ENCODE data around the gene TTC5.

TTC5 gene

DNA sequence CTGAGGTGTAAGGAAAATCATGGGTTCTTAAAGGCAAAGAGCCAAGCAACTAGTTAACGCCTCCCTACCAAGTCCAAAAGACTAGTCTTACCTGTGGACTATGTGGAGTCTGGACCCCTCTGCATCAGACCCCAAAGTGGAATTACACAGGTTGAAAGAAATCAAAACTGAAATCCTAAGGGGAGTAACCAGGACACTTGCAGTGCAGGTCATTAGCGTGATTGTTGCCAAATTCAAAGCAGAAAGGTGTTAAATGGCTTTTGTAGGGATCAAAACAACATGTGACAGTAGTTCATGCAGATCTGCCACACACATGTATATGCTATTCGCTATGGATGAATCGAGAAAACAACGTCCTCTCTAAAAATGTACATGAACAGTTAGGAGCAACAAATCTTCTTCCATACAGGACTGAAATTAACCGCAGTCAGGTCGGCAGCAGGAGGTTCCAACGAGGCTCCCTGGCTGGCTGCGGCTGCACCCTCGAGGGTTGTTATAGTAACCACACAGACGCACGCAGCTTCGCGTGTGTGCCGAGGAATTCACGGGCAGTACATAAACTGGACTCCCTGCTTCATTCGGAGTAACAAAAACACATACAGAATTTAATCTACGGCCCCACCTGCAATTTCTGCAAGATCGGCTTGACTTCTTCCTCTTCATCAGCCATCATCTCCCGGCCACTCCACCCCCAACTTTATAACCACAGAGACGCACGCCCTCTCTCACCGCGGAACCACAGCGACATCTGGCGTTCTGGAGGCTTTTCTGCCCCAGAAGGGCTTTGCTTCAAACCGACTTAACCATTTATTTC is at the start of gene TTC5 (continued):
- TF ChIP-seq, protein P1, sequence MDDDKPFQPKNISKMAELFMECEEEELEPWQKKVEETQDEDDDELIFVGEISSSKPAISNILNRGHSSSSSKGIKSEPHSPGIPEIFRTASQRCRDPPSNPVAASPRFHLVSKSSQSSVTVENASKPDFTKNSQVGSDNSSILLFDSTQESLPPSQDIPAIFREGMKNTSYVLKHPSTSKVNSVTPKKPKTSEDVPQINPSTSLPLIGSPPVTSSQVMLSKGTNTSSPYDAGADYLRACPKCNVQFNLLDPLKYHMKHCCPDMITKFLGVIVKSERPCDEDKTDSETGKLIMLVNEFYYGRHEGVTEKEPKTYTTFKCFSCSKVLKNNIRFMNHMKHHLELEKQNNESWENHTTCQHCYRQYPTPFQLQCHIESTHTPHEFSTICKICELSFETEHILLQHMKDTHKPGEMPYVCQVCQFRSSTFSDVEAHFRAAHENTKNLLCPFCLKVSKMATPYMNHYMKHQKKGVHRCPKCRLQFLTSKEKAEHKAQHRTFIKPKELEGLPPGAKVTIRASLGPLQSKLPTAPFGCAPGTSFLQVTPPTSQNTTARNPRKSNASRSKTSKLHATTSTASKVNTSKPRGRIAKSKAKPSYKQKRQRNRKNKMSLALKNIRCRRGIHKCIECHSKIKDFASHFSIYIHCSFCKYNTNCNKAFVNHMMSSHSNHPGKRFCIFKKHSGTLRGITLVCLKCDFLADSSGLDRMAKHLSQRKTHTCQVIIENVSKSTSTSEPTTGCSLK (tag by site-specific recombination; IDR thresholded peaks at IDR 0.05) = no peak
- TF ChIP-seq ZNF146 (tag by site-specific recombination; IDR thresholded peaks at IDR 0.05) = peak; percentile 31; the same call in 1 of the 2 replicates
- TF ChIP-seq ZNF670 (tag by site-specific recombination; IDR thresholded peaks at IDR 0.05; ENCODE audit: low read depth) = no peak
- TF ChIP-seq, protein P2, sequence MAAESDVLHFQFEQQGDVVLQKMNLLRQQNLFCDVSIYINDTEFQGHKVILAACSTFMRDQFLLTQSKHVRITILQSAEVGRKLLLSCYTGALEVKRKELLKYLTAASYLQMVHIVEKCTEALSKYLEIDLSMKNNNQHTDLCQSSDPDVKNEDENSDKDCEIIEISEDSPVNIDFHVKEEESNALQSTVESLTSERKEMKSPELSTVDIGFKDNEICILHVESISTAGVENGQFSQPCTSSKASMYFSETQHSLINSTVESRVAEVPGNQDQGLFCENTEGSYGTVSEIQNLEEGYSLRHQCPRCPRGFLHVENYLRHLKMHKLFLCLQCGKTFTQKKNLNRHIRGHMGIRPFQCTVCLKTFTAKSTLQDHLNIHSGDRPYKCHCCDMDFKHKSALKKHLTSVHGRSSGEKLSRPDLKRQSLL (tag by site-specific recombination; IDR thresholded peaks at IDR 0.05) = no peak
- TF ChIP-seq ZBTB20 (tag by site-specific recombination; IDR thresholded peaks at IDR 0.05) = peak; percentile 35; the same call in 1 of the 2 replicates
- TF ChIP-seq YY1 (tag by site-specific recombination; IDR thresholded peaks at IDR 0.05) = peak; percentile 84
- no peak for TF ChIP-seq BCL11B (tag by site-specific recombination; IDR thresholded peaks at IDR 0.05; ENCODE audit: low read depth)
- peak; percentile 55 for TF ChIP-seq TRIM28 (IDR thresholded peaks at IDR 0.05; ENCODE audit: borderline replicate concordance, low read length)
- TF ChIP-seq GLIS2 (tag by site-specific recombination; IDR thresholded peaks at IDR 0.05) = no peak
- no peak for TF ChIP-seq ZNF548 (tag by site-specific recombination; IDR thresholded peaks at IDR 0.05)
- no peak for TF ChIP-seq ZNF10 (tag by site-specific recombination; IDR thresholded peaks at IDR 0.05)
- TF ChIP-seq ZNF623 (tag by site-specific recombination; IDR thresholded peaks at IDR 0.05) = peak; percentile 43
- 0 out of 2 replicates have a peak, but pooled peaks have one; percentile 24 for TF ChIP-seq KLF10 (tag by site-specific recombination; IDR thresholded peaks at IDR 0.05)
- no peak for TF ChIP-seq ZNF571 (tag by site-specific recombination; IDR thresholded peaks at IDR 0.05)
- TF ChIP-seq, protein P3, sequence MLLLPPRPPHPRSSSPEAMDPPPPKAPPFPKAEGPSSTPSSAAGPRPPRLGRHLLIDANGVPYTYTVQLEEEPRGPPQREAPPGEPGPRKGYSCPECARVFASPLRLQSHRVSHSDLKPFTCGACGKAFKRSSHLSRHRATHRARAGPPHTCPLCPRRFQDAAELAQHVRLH (tag by site-specific recombination; IDR thresholded peaks at IDR 0.05) = no peak
- TF ChIP-seq ZNF175 (tag by site-specific recombination; IDR thresholded peaks at IDR 0.05) = no peak
- TF ChIP-seq ZNF184 (tag by site-specific recombination; IDR thresholded peaks at IDR 0.05) = no peak
- TF ChIP-seq FEZF1 (tag by site-specific recombination; IDR thresholded peaks at IDR 0.05) = no peak
- TF ChIP-seq, protein P4, sequence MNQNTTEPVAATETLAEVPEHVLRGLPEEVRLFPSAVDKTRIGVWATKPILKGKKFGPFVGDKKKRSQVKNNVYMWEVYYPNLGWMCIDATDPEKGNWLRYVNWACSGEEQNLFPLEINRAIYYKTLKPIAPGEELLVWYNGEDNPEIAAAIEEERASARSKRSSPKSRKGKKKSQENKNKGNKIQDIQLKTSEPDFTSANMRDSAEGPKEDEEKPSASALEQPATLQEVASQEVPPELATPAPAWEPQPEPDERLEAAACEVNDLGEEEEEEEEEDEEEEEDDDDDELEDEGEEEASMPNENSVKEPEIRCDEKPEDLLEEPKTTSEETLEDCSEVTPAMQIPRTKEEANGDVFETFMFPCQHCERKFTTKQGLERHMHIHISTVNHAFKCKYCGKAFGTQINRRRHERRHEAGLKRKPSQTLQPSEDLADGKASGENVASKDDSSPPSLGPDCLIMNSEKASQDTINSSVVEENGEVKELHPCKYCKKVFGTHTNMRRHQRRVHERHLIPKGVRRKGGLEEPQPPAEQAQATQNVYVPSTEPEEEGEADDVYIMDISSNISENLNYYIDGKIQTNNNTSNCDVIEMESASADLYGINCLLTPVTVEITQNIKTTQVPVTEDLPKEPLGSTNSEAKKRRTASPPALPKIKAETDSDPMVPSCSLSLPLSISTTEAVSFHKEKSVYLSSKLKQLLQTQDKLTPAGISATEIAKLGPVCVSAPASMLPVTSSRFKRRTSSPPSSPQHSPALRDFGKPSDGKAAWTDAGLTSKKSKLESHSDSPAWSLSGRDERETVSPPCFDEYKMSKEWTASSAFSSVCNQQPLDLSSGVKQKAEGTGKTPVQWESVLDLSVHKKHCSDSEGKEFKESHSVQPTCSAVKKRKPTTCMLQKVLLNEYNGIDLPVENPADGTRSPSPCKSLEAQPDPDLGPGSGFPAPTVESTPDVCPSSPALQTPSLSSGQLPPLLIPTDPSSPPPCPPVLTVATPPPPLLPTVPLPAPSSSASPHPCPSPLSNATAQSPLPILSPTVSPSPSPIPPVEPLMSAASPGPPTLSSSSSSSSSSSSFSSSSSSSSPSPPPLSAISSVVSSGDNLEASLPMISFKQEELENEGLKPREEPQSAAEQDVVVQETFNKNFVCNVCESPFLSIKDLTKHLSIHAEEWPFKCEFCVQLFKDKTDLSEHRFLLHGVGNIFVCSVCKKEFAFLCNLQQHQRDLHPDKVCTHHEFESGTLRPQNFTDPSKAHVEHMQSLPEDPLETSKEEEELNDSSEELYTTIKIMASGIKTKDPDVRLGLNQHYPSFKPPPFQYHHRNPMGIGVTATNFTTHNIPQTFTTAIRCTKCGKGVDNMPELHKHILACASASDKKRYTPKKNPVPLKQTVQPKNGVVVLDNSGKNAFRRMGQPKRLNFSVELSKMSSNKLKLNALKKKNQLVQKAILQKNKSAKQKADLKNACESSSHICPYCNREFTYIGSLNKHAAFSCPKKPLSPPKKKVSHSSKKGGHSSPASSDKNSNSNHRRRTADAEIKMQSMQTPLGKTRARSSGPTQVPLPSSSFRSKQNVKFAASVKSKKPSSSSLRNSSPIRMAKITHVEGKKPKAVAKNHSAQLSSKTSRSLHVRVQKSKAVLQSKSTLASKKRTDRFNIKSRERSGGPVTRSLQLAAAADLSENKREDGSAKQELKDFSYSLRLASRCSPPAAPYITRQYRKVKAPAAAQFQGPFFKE (tag by site-specific recombination; IDR thresholded peaks at IDR 0.05; ENCODE audit: borderline replicate concordance) = no peak
- peak; percentile 65; the same call in 1 of the 2 replicates for TF ChIP-seq ZNF558 (tag by site-specific recombination; IDR thresholded peaks at IDR 0.05)
- no peak for TF ChIP-seq ZNF274 (IDR thresholded peaks at IDR 0.05; ENCODE audit: low read length)
- TF ChIP-seq ZNF274 (tag by site-specific recombination; IDR thresholded peaks at IDR 0.05; ENCODE audit: borderline replicate concordance) = no peak
- 0 out of 2 replicates have a peak, but pooled peaks have one; percentile 37 for TF ChIP-seq ZBTB8A (tag by site-specific recombination; IDR thresholded peaks at IDR 0.05)
- TF ChIP-seq, protein P5, sequence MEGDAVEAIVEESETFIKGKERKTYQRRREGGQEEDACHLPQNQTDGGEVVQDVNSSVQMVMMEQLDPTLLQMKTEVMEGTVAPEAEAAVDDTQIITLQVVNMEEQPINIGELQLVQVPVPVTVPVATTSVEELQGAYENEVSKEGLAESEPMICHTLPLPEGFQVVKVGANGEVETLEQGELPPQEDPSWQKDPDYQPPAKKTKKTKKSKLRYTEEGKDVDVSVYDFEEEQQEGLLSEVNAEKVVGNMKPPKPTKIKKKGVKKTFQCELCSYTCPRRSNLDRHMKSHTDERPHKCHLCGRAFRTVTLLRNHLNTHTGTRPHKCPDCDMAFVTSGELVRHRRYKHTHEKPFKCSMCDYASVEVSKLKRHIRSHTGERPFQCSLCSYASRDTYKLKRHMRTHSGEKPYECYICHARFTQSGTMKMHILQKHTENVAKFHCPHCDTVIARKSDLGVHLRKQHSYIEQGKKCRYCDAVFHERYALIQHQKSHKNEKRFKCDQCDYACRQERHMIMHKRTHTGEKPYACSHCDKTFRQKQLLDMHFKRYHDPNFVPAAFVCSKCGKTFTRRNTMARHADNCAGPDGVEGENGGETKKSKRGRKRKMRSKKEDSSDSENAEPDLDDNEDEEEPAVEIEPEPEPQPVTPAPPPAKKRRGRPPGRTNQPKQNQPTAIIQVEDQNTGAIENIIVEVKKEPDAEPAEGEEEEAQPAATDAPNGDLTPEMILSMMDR (tag by site-specific recombination; IDR thresholded peaks at IDR 0.05) = peak; percentile 94
- TF ChIP-seq ZNF707 (tag by site-specific recombination; IDR thresholded peaks at IDR 0.05) = no peak
- TF ChIP-seq, protein P6, sequence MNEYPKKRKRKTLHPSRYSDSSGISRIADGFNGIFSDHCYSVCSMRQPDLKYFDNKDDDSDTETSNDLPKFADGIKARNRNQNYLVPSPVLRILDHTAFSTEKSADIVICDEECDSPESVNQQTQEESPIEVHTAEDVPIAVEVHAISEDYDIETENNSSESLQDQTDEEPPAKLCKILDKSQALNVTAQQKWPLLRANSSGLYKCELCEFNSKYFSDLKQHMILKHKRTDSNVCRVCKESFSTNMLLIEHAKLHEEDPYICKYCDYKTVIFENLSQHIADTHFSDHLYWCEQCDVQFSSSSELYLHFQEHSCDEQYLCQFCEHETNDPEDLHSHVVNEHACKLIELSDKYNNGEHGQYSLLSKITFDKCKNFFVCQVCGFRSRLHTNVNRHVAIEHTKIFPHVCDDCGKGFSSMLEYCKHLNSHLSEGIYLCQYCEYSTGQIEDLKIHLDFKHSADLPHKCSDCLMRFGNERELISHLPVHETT (tag by site-specific recombination; IDR thresholded peaks at IDR 0.05) = peak; percentile 84
